ENCODE results near the gene LAT. TPM values are rescaled to one million over a fixed set of nuclear protein-coding genes. Genes with fewer than 3 reads are reported as not detected.

The LAT gene, protein sequence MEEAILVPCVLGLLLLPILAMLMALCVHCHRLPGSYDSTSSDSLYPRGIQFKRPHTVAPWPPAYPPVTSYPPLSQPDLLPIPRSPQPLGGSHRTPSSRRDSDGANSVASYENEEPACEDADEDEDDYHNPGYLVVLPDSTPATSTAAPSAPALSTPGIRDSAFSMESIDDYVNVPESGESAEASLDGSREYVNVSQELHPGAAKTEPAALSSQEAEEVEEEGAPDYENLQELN
- total RNA-seq: 0.49 TPM in 2 replicates

DNA sequence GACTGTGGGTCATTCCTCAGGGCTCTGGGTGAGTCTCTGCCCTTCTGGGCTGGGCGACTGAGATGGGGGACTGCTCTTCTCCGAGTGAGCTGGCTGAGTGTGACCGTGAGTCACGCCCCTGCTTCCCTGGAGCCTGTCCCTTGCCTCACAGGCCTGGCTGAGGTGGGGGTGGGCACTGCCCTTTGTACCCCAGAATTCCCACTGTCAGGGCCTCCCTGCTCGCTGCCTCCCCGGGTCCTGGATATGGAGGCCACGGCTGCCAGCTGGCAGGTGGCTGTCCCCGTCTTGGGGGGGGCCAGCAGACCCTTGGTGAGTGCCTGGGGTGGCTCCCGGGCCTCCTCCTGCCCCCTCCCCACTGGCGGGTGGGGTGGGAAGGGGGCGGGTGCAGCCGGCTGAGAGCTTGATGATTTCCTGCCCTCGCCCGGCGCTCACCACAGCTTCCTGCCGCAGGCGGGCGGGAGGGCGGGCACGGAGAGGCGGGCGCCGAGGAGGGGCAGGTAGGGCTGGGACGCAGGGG is at the start of gene LAT:
LAT (plus strand) TSS at position 434 of the 517 bp plus-strand sequence. CDS start 366 bp downstream, outside the sequence.

DNA sequence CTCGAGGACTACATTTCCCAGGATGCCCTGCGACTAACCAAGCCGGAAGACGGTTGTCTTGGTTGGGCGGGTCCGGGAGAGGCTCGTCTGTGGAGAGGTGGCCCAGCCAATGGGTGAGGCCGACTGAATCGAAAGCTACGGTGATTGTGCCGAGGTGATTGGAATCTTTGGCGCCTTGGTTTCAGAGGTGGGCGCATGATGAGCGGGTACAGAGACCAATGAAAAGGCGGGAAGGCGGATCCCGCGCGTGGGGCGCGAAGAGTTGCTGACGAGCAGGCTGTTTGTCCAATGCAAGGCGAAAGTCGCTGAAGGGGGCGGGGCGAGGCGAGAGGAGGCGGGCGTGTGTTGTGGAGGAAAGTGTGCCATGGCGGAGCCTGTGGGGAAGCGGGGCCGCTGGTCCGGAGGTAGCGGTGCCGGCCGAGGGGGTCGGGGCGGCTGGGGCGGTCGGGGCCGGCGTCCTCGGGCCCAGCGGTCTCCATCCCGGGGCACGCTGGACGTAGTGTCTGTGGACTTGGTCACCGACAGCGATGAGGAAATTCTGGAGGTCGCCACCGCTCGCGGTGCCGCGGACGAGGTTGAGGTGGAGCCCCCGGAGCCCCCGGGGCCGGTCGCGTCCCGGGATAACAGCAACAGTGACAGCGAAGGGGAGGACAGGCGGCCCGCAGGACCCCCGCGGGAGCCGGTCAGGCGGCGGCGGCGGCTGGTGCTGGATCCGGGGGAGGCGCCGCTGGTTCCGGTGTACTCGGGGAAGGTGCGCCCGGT is 34.0 kb upstream of the LAT start, which contains the start of gene NFATC2IP:
NFATC2IP (plus strand) TSS at position 290 of the 762 bp plus-strand sequence; CDS start at position 365, 75 bp downstream.

DNA sequence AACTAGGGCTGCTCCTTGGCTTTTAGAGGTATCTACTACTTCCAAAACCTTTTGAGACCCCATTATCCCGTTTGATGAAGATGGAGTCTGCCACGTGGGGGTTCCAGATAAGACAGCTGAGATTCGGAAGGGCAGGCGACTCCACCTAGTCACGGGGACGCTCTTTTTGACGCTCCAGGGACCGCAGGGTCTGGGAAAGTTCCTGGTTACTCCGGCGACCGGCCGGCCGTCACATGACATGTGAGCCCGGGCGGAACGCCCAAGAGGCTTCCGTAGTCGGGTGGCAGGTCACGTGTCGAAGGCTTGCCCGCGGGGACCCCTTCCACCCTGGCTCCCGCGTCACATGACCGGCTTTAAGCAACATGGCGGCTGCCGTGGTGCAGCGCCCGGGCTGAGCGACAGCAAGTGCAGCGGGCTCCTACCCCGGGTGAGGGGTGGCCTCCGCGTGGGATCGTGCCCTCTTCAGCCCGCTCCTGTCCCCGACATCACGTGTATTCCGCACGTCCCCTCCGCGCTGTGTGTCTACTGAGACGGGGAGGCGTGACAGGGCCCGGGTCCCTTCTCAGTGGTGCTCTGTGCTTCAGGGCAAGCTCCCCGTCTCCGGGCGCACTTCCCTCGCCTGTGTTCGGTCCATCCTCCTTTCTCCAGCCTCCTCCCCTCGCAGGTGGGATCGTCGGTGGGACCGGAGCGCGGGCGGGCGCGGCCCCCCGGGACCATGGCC is 10.3 kb upstream of the LAT start, which contains the start of gene SPNS1:
SPNS1 (plus strand) TSS at position 342 of the 721 bp plus-strand sequence; CDS start at position 716, 374 bp downstream.

Other genes with a start within 250 kb of the LAT start
- 2.7 and 4.4 TPM in 2 replicates for gene NPIPB9, start 233.3 kb upstream of the LAT start, total RNA-seq
- gene ATXN2L, start 162.1 kb upstream of the LAT start, total RNA-seq: 51.1 and 61.3 TPM in 2 replicates
- 73.0 and 74.9 TPM in 2 replicates for gene TUFM, start 138.7 kb upstream of the LAT start, total RNA-seq
- gene SH2B1, start 121.2 kb upstream of the LAT start, total RNA-seq: 19.8 and 22.9 TPM in 2 replicates
- gene ATP2A1, start 106.6 kb upstream of the LAT start, total RNA-seq: under 0.01 and 0.32 TPM in 2 replicates
- gene RABEP2, start 59.8 kb upstream of the LAT start, total RNA-seq: 24.3 and 28.1 TPM in 2 replicates
- gene CD19, start 53.1 kb upstream of the LAT start, total RNA-seq: 0.12 TPM in 1 of 2 replicates, not detected in the other
- gene NFATC2IP, start 34.1 kb upstream of the LAT start, total RNA-seq: 14.3 and 17.0 TPM in 2 replicates
- 30.8 and 31.2 TPM in 2 replicates for gene SPNS1, start 10.3 kb upstream of the LAT start, total RNA-seq